Measurements from ENCODE around the gene TFEC.
"Not testable (repeated sequence)": the region's sequence is repeated elsewhere in the genome, so short reads cannot be mapped to it uniquely, and the experiment has no call there.

Gene TFEC

GRCh38 chr7:115962340-115962739 is 68.2 kb downstream of the TFEC start:
- peaks cover 0 to 5% (median 0%) of the 10 kb centered on the region in 11 experiments; a peak in 2 of 22 replicates for H3K36me3 ChIP-seq
- H4K20me1 ChIP-seq: no peaks in the 10 kb centered on the region
- H3K4me1 ChIP-seq: peaks cover 0 to 12% (median 0%) of the 10 kb centered on the region in 10 experiments; a peak in 5 of 20 replicates

GRCh38 chr7:115953592-115954255 is 76.8 kb downstream of the TFEC start:
- H4K20me1 ChIP-seq: no peaks in the 10 kb centered on the region
- no peak for TF ChIP-seq Cebpa-rat (IDR thresholded peaks at IDR 0.05)
- no peak overlapping the region for H3K27ac ChIP-seq
- H3K4me3 ChIP-seq: no peak overlapping the region
- no peaks in the 10 kb centered on the region for H3K4me1 ChIP-seq
- H3K9ac ChIP-seq: no peak overlapping the region
- no peak overlapping the region for H3K4me2 ChIP-seq
- peaks cover 0 to 45% (median 0%) of the 10 kb centered on the region in 11 experiments; a peak in 4 of 22 replicates for H3K36me3 ChIP-seq
- H3K27me3 ChIP-seq: no peaks in the 10 kb centered on the region
- H3K9me3 ChIP-seq (replicated peaks in 1 of 11): peaks cover 0 to 6% (median 0%) of the 10 kb centered on the region in 11 experiments; a peak in 1 of 22 replicates

More at GRCh38 chr7:115962340-115962739, 68.2 kb downstream of the TFEC start:
- Histone ChIP-seq H3K4me3 (no peak overlapping the region), H3K4me2 (no peak overlapping the region), H3K9me3 (replicated peaks in 1 of 11) (peaks cover 0 to 6% (median 0%) of the 10 kb centered on the region in 11 experiments; a peak in 2 of 22 replicates), H3K27me3 (no peaks in the 10 kb centered on the region), H3K27ac (no peak overlapping the region), H3K9ac (no peak overlapping the region)
- TF ChIP-seq Cebpa-rat (IDR thresholded peaks at IDR 0.05): no peak

- Histone ChIP-seq H3K27ac (no peak overlapping the region), H3K4me2 (no peak overlapping the region), H3K9ac (no peak overlapping the region), H4K20me1 (no peaks in the 10 kb centered on the region), H3K4me1 (no peaks in the 10 kb centered on the region), H3K9me3 (replicated peaks in 1 of 11) (peaks cover 0 to 6% (median 0%) of the 10 kb centered on the region in 11 experiments; a peak in 1 of 22 replicates), H3K36me3 (peaks cover 0 to 40% (median 0%) of the 10 kb centered on the region in 11 experiments; a peak in 4 of 22 replicates), H3K4me3 (no peak overlapping the region), H3K27me3 (no peaks in the 10 kb centered on the region)
- no peak for TF ChIP-seq Cebpa-rat (IDR thresholded peaks at IDR 0.05)
Measured at GRCh38 chr7:115952832-115953231, 77.7 kb downstream of the TFEC start.

- Histone ChIP-seq H3K4me1 (no peaks in the 10 kb centered on the region), H3K36me3 (peaks cover 0 to 40% (median 0%) of the 10 kb centered on the region in 11 experiments; a peak in 4 of 22 replicates), H3K4me3 (no peak overlapping the region), H3K27me3 (no peaks in the 10 kb centered on the region), H4K20me1 (no peaks in the 10 kb centered on the region), H3K4me2 (no peak overlapping the region), H3K9ac (no peak overlapping the region), H3K9me3 (replicated peaks in 1 of 11) (peaks cover 0 to 6% (median 0%) of the 10 kb centered on the region in 11 experiments; a peak in 1 of 22 replicates), H3K27ac (no peak overlapping the region)
- no peak for TF ChIP-seq Cebpa-rat (IDR thresholded peaks at IDR 0.05)
Measured at GRCh38 chr7:115951547-115951946, 79.0 kb downstream of the TFEC start.

GRCh38 chr7:115941703-115942268 is 88.8 kb downstream of the TFEC start:
- Histone ChIP-seq H3K9me3 (replicated peaks in 1 of 11) (no peaks in the 10 kb centered on the region), H3K9ac (no peak overlapping the region)

GRCh38 chr7:115940460-115941060 is 90.0 kb downstream of the TFEC start:
- Histone ChIP-seq H3K4me2 (peak overlapping the region in 1 of 11 experiments; percentile 36; a peak in 1 of 22 replicates), H3K27ac (no peak overlapping the region), H3K9me3 (replicated peaks in 1 of 11) (no peaks in the 10 kb centered on the region), H3K27me3 (no peaks in the 10 kb centered on the region), H4K20me1 (no peaks in the 10 kb centered on the region), H3K4me3 (no peak overlapping the region), H3K9ac (no peak overlapping the region), H3K36me3 (peaks cover 0 to 34% (median 0%) of the 10 kb centered on the region in 11 experiments; a peak in 4 of 22 replicates), H3K4me1 (peaks cover 0 to 11% (median 0%) of the 10 kb centered on the region in 10 experiments; a peak in 5 of 20 replicates)
- no peak for TF ChIP-seq Cebpa-rat (IDR thresholded peaks at IDR 0.05)

More at GRCh38 chr7:115941703-115942268, 88.8 kb downstream of the TFEC start:
- no peak overlapping the region for H3K27ac ChIP-seq
- H3K27me3 ChIP-seq: no peaks in the 10 kb centered on the region
- no peak for TF ChIP-seq Cebpa-rat (IDR thresholded peaks at IDR 0.05)
- H3K36me3 ChIP-seq: peaks cover 0 to 29% (median 0%) of the 10 kb centered on the region in 11 experiments; a peak in 4 of 22 replicates
- H3K4me3 ChIP-seq: no peak overlapping the region
- peaks cover 0 to 11% (median 0%) of the 10 kb centered on the region in 10 experiments; a peak in 5 of 20 replicates for H3K4me1 ChIP-seq
- no peak overlapping the region for H3K4me2 ChIP-seq
- no peaks in the 10 kb centered on the region for H4K20me1 ChIP-seq

GRCh38 chr7:115937960-115938359 is 92.6 kb downstream of the TFEC start:
- no peak overlapping the region for H3K9ac ChIP-seq
- no peak overlapping the region for H3K27ac ChIP-seq
- H3K9me3 ChIP-seq (replicated peaks in 1 of 11): no peaks in the 10 kb centered on the region
- no peaks in the 10 kb centered on the region for H3K27me3 ChIP-seq
- no peaks in the 10 kb centered on the region for H4K20me1 ChIP-seq
- H3K4me2 ChIP-seq: no peak overlapping the region
- peaks cover 0 to 11% (median 0%) of the 10 kb centered on the region in 10 experiments; a peak in 5 of 20 replicates for H3K4me1 ChIP-seq
- peaks cover 0 to 26% (median 0%) of the 10 kb centered on the region in 11 experiments; a peak in 4 of 22 replicates for H3K36me3 ChIP-seq
- no peak for TF ChIP-seq Cebpa-rat (IDR thresholded peaks at IDR 0.05)
- H3K4me3 ChIP-seq: no peak overlapping the region

GRCh38 chr7:115933471-115933870 is 97.1 kb downstream of the TFEC start:
- Histone ChIP-seq H3K4me2 (no peak overlapping the region), H3K4me3 (no peak overlapping the region), H3K27ac (no peak overlapping the region), H4K20me1 (no peaks in the 10 kb centered on the region), H3K9me3 (replicated peaks in 1 of 11) (no peaks in the 10 kb centered on the region), H3K36me3 (peaks cover 0 to 10% (median 0%) of the 10 kb centered on the region in 11 experiments; a peak in 3 of 22 replicates), H3K9ac (no peak overlapping the region), H3K4me1 (no peaks in the 10 kb centered on the region), H3K27me3 (no peaks in the 10 kb centered on the region)
- no peak for TF ChIP-seq Cebpa-rat (IDR thresholded peaks at IDR 0.05)

GRCh38 chr7:115932880-115933279 is 97.7 kb downstream of the TFEC start:
- H3K36me3 ChIP-seq: peaks cover 0 to 9% (median 0%) of the 10 kb centered on the region in 11 experiments; a peak in 3 of 22 replicates
- no peaks in the 10 kb centered on the region for H4K20me1 ChIP-seq
- no peak overlapping the region for H3K27ac ChIP-seq
- H3K4me3 ChIP-seq: no peak overlapping the region
- H3K27me3 ChIP-seq: no peaks in the 10 kb centered on the region
- H3K9me3 ChIP-seq (replicated peaks in 1 of 11): no peaks in the 10 kb centered on the region
- H3K4me2 ChIP-seq: no peak overlapping the region
- H3K9ac ChIP-seq: no peak overlapping the region
- H3K4me1 ChIP-seq: no peaks in the 10 kb centered on the region
- TF ChIP-seq Cebpa-rat (IDR thresholded peaks at IDR 0.05): no peak

- not testable (repeated sequence) for H3K4me2 ChIP-seq; H3K4me3 ChIP-seq; H4K20me1 ChIP-seq; H3K27ac ChIP-seq; H3K36me3 ChIP-seq; H3K27me3 ChIP-seq; H3K4me1 ChIP-seq; H3K9ac ChIP-seq; H3K9me3 ChIP-seq (replicated peaks in 1 of 11)
Measured at GRCh38 chr7:115930184-115930583, 100.4 kb downstream of the TFEC start.

GRCh38 chr7:115929736-115930135 is 100.8 kb downstream of the TFEC start:
- H3K27ac ChIP-seq; H3K9ac ChIP-seq; H3K4me3 ChIP-seq; H4K20me1 ChIP-seq; H3K9me3 ChIP-seq (replicated peaks in 1 of 11); H3K4me1 ChIP-seq; H3K4me2 ChIP-seq; H3K27me3 ChIP-seq; H3K36me3 ChIP-seq: not testable (repeated sequence)

Data from BLaER1 treated with 17β-estradiol and CSF1 and Interleukin-3, amounts not matched to agents 10 nM and 100 nM (cell line).